Left hindlimb (tissue), 1 donor: ENCODE measurements around the gene FAM20C.
A peak's percentile ranks its signal among the peaks of the same experiment; 100 is the strongest.
"Not testable (repeated sequence)": the region's sequence is repeated elsewhere in the genome, so short reads cannot be mapped to it uniquely, and the experiment has no call there.

Experiments
- DNase-seq: peaks from one replicate; pipeline ENCODE4 v3.0.0-alpha.2; 2018

FAM20C gene

DNA sequence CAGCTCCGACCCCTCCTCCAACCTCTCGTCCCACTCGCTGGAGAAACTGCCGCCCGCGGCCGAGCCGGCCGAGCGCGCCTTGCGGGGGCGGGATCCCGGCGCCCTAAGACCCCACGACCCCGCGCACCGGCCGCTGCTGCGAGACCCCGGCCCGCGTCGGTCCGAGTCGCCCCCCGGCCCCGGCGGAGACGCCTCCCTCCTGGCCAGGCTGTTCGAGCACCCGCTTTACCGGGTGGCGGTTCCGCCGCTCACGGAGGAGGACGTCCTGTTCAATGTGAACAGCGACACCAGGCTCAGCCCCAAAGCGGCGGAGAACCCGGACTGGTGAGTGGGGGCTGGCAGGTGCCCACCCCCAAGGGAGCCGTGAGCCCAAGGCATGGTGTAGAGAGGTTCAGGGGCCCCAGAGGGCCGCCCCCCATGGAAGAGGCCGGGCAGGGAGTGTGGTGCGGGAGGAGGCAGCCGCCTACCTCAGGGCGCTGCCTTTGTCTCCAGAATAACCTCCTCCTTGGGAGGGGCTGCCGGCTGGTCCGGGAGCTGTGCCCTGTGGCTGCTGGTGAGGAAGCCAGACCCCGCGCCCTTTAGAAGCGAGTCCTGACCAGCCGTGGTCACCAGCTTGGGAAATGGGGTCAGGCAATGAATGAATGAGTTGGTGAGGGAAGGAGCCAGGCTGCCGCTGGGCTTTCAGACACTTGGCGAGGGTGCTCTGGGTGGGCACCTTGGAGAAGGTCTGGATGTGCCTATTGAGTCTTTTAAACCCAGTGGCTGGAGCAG, 1.3 kb downstream of the FAM20C start:
- no peak for DNase-seq

DNA sequence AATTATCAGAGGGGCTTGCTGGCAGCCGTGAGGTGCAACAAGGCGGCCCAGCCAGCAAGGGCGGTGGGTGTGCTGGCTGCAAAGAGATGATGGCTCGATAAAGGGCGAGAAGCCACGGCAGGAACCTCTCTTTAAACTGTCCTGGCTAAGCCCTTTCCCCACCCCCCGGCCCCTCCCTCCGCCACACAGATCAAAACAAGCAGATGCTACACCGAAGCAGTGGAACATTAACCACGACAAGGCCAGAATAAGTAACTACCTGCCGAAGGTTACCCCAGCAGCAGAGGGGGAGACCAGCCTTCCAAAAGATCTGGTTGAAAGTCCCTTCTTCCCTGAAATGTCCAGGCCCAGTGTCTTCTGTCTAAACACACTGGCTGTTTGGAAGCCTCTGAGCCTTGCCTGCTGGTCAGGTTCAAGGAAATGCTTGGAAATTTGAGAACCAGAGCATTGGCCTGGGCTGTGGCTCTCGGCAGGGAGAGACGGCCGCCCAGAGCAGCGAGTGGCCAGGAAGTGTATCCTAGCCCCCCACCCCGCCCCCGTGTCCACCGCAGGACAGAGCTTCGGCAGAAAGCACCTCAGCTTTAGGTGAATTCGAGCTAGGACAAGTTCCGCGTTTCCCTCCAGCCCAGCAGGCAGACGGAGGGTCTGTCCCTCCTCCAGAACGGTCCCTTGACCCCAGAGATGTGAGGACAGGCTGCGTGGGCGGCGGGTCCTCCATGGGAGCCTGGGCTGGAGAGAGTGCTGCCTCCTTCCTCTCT, 2.1 kb downstream of the FAM20C start:
- peak; percentile 65 for DNase-seq

DNA sequence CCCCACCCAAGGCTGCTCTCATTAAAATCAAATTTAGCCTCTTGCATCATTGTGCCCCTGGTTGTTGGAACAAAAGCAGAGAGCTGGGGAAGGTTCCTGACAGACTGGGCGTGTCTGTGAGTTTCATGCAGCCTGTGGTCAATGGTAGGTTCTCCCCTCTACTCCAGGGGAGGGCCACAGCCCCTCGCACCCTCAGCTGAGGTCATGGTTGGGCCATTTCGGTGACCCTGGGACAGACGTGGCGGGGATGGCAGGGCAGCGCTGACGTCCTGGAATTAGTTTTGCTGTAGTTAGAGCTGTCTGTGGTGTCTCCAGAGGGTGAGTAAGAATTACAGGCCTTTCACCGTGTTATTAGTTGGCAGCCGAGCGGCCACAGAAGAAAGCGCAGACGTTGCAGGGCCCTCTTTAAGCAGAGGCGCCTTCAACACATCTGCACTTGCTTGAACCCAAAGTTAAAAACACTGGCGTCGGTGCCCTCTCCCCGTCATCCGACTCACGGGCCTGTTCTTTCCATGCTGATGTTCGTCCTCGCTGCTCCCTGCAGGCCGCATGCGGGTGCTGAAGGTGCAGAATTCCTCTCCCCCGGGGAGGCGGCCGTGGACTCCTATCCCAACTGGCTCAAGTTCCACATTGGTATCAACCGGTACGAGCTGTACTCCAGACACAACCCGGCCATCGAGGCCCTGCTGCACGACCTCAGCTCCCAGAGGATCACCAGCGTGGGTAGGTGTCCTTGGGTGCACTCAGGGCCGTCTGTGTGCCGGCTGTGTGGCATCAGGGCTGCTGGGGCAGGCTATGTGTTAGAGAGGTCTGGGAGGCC, 2.8 kb downstream of the FAM20C start:
- DNase-seq, result no peak

DNA sequence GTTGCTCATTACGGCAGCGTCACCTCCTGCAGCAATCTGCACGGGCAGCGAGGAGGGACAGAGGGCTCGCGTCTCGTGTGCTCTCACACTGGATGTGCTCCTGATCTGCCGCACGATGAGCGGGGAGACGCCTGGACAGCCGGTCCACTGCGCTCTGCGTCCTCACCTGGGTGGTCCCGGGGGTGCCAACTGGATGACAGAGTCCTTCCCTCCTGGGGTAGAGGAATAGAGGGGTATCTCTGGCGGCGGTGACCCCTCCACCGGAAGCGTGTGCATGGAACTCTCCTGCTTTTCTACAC, 3.4 kb downstream of the FAM20C start:
- DNase-seq, result no peak

DNA sequence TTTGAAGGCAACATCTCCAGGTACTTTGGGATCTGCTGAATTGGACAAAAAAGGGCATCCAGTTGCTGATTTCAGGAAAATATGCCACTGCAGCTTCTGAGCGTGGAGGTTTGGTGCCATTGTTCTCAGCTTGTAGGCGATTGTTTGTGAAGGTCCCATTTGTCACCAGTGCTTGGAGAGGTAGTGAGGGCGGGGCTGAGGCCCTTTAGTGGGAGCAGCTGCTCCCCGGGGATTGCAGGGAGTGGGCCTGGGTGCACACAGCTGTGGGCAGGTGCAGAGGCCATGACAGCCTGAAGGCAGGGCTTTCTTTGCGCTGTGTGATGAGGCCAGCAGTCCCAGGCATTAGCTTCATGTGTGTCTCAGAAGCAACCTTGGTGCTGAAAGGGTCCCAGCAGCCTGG, 3.9 kb downstream of the FAM20C start:
- no peak for DNase-seq

DNA sequence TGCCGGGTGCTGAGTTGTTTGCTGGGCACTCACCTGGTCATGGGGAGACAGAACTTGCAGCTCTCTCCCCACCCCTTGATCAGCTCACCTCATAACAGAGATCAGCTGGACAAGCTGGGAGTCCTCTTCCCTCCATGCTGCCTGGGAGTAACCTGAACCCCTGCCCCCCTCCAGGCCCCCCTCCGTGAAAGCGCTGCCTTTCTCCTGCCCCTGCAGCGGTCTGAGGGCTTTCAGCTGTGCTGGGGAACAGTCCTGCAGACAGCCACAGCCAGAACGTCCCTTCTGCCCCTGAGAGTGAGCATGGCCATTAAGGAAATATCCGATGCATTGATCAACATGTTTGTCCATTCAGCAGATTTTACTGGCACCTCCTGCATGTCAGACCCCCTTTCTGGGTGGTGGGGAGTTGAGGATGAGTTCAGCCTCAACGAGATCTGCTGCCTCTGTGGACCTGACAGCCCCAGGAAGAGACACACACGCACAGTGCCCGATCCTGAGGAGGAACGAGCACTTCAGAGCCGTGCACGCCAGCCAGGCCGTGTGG, 4.5 kb downstream of the FAM20C start:
- no peak for DNase-seq

DNA sequence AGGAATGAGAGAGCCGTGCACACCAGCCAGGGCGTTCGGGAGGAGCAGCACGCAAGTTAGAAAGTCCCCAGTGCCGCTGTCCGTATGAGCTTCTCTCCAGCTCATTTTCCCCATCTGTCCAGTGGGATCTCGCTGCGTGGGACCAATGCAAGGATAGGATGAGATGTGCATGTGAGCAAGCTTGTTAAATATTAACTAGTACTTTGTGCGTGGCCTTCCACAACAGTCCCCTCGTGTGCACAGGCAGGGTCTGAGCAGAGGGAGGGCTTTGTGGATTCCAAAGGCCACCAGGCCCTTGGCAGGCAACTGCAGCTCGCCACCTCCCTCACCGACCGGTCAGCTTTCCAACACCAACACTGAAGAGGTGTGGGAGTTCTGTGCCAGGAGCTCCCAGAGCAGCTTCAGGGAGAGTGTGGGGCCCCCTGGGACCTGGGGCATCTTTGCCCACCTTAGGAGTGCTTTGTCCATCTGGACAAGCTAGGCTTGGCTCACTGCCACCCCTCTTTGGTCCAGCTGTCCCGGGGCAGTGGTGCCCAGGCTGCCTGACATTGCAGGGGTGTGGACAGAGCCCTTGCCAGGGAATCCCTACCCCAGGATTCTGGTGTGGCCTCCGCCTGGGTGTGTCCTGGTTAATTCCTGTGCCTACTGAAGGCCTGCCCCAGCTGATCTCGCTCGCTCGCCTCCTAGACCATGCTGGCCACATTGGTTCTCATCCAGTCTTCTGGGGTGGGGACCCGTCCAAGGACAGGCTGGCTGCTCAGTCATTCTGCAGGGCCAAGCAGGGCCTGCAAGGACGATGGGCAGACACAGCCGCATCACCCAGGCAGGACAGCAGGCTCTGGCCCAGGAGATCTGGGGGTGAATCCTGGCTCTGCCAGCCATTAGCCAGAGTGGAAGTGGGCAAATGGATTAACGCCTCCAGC, 5.3 kb downstream of the FAM20C start:
- no peak for DNase-seq

DNA sequence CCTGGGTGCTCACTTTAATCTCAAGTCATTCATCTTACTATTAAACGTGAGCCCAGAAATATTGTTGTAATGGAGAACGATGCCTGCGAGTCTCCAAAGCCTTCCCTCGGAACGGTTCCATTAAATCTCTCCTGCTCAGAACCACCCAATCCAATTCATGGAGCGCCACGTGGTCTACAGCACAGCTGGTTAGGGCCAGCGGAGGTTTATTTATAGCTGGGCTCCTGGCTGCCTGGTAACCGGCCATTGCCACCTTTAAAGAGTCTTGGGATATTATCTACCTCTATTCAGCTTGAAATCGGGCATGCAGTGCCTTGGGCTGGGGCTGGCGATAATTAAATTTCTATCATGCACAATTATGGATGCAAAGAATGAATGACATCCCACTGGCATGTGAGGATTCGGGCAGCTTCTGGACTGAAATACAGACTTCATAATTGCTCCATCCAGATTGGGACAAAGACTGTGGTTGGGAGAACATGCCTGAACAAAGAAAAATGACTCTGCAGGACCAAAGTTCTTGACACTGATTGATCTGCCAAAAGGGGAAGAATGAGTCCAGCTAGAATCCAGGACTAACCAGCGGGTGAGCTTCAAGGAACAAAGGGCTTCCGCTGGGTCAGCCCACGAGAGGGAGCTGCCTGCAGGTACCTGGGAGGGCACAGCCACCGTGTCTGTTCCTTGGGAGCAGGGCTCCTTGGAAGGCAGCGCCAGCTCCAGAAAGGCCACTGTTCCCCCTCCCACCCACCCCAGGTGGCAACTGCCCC, 7.3 kb downstream of the FAM20C start:
- DNase-seq, result no peak

DNA sequence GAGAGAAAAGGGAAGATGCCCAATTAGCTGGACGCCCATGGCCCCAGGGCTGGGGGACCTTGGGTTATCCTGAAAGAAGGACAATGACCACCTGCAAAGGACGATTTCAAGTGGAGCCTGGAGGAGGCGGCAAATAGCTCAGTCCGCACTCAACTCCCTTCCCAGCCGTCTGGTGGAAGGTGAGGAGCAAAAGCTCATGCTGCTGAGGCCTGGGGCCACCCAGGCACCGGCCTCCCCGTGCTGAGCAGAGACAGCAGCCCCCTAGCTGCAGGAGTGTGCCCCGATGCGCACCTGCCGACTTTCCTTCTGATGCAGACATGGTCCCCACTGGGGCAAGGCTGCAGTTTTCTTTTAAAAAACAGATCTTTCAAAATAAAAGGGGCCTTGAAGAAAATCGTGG, 7.9 kb downstream of the FAM20C start:
- DNase-seq, result no peak

DNA sequence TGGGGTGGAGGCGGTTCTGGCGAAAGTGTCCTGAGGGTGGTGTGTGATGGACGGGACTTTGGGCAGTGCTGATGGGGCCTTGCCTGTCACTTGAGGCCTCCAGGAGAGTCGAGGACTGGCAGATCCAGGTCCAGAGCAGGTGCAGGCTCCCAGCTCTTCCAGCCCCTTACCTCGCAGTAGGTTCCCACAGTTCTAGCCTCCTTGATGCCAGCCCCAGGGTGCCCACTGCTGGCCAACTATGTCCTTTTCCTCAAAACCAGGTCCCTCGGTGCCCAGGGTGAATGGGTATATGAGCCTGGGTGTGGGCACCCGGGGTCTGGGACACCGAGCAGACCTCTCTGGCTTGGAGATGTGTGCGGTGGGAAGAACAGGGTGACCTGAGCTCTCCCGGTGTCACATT, 8.3 kb downstream of the FAM20C start:
- DNase-seq, result no peak

DNA sequence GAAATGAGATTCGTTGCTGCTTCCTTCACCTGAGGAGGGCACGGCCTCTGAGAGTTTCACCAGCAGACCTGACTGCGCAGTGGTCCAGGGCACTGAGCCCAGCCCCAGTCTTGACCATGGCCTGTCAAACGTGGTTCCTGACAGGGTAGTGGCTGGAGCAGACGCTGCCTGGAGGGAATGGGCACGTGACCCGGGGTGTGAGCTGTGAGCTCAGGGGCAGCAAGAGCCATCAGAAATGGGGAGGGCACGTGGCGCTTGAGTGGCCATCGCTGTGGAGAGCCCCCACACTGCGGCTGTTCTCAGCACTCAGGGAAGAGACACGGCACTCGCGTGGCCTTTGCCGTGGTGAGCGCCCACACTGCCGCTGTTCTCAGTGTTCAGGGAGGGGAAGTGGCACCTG, 12.0 kb downstream of the FAM20C start:
- DNase-seq, result no peak

DNA sequence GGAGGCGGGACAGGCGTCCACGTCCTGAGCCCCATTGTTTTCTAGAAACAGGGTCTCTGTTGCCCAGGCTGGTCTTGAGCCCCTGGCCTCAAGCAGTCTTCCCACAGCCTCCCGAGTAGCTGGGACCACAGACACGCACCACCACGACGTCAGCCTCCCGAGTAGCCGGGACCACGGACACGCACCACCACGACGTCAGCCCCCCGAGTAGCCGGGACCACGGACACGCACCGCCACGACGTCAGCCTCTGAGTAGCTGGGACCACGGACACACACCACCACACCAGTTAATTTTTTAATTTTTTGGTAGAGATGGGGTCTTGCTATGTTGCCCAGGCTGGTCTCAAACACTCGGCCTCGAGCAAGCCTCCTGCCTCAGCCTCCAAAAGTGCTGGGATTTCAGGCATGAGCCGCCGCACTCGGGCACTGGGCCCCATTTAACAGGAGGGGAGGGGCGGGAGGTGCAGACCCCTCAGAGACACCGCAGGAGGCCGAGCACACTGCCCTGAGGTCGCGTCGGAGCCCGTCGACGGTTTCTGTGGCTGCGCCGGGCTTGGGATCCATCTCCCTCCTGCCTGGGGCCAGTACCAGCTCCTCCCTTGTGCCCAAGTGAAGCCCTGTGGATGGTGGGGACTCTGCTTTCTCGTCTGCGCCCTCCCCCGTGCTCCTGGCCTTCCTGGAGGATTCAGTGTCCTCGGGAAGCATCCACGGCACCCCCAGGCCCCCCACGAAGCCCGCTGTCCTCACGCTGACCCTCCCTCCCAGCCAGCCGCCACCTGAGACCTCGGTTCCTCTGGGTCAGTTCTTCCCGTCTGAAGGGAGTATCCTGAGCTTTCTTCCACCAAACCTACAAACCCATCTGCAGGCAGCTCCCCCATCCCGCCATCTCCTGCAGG, 13.0 kb downstream of the FAM20C start:
- DNase-seq, result no peak

DNA sequence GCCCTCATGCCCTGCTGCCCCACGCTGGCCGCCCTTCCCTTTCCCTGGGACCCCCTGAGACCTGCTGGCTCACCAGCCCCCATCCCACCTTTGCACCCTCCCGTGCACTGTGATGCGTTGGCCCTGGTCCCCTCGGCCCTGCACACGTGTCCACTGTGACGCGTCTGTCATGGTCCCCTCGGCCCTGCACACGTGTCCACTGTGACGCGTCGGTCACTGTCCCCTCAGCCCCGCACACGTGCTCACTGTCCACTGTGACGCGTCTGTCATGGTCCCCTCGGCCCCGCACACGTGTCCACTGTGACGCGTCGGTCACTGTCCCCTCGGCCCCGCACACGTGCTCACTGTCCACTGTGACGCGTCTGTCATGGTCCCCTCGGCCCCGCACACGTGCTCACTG, 14.0 kb downstream of the FAM20C start:
- not testable (repeated sequence) for DNase-seq

DNA sequence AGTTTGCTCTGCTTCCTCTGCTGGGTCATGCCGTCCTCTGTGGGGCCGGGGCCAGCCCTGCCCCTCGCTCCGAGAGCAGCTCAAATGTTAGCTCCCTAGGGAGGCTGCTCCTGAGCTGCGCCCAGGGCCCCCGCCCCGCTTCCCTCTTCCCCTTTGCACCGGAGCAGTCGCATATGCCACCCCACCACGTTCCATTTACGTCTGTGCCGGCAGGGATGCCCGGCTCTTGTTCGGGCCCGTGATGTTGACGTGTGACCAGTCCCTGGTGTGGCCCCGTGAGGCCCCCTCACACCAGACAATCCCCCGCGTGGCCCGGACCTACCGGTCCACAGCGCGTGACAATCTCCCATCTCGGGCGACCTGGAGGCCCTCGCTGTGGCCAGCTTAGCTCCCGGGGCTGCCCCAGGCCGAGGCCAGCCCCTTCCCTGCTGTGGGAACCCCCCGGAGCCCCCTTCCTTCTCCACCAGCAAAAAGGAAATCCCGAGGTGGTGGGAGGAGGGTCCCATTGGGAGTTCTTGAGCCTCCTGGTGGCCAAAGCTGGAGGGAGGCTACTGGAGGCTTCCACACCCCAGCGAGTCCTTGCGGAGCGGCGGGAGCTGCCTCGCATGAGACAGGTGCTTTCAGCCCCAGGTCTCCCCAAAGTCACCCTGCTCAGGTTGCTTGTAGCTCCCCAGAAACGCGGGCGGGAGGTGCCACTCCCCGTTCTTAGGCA, 15.2 kb downstream of the FAM20C start:
- DNase-seq, result no peak

DNA sequence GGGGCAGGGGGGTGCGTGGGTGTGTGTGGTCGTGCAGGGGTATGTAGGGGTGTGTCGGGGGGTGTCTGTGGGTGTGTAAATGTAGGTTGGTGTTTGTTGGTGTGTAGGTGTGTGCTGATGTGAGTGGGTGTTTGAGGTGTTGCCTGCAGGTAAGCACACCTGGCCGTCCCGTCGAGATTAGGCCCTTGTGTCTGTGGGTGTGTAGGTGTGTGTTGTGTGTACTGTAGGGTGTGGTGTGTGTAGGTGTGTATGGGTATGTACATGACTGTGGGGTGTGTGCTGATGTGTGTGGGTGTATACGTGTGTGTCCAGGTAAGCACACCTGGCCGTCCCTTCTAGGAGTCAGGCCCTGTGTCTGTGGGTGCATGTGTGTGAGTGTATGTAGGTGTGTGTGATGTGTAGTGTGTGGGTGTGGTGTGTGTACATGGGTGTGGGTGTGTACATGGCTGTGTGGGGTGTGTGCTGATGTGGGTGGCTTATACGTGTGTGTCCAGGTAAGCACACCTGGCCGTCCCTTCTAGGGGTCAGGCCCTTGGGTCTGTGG, 15.8 kb downstream of the FAM20C start:
- no peak for DNase-seq

DNA sequence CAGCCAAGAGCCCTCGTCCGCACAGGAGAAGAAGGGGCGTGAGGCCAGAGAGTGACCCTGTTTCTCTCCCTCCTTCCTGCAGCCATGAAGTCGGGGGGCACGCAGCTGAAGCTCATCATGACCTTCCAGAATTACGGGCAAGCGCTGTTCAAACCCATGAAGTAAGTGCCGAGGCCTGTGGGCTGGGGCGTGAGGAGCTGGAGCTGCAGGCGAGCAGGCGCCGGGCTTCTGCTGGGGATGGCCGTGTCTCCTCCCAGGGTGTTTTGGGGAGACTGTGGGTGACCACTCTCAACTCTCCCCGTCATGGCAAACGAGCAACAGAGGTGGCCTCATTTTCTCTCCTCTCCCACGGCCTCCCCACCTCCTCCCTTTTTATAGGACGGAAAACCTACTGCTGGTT, 16.4 kb downstream of the FAM20C start:
- no peak for DNase-seq

DNA sequence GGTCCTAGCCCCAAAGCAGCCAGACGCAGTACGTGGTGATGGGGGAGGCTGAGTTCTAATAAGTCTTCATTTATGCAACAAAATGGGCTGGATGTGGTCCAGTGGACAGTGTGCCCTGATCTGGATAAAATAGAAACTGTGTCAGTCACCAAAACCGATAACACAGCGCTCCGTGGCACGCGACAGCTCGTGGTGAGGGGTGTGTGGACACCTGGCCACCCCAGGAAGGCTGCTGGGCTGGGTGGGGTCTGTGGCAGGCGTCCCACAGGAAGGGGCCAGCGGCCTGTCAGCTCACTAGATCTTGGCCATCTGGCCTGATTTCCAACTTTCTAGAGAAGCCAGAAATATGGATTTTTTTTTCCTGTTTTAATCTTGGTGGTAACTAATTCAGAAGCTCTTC, 17.0 kb downstream of the FAM20C start:
- no peak for DNase-seq

DNA sequence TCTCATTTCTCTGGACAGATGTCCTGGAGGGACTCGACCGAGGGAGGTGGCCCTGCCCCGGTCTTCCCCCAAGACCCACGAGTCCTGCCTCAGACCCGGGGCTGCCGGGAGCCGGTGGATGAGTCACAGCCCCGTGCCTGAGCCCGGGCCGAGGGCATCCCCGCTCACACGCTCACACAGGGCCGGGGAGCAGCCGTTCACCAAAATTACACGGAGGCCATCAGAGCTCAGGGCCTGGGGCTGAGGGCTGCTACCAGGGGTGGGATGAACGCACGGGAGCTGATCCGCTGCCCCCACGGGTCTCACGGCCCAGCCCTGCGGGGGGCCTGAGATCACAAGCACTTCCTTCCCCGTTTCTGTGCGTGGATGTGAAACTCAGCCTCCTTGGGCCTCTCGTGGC, 17.5 kb downstream of the FAM20C start:
- no peak for DNase-seq

DNA sequence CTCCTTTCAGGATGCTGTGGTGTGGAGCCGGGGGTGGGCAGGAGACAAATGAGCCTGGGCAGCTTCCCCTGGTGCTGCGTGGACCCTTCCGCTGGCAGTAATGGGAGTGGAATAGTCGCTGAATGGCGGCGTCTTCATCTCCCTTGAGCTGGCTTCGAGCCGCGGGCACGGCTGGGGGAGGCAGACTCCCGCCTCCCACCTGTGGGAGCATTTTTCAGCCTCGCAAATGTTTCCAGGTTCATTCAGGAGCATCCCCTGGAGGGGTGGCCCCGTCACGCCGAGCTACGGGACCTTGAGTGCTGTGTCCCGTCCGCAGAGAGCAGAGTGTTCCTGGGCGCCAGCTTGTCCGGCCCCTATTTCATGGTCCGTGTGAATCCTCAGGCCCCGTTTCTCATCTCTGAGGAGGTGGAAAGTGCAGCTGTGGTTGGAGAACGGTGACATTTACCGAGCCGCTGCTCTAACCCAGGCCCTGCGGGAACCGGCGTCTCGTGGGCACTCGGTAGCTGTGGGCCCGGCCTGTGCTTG, 18.1 kb downstream of the FAM20C start:
- DNase-seq, result no peak
